GM19351 (cell line): ENCODE measurements around the gene CARMIL1.
"Not testable (repeated sequence)": the region's sequence is repeated elsewhere in the genome, so short reads cannot be mapped to it uniquely, and the experiment has no call there.

Experiments
- ATAC-seq: cut with Tn5 transposase; IDR thresholded peaks from one replicate; pipeline ENCODE4 v1.9.1; 2021; ENCODE audit warnings: mild to moderate bottlenecking, moderate library complexity; ENCODE audit not compliant: unreplicated experiment

CARMIL1 gene

DNA sequence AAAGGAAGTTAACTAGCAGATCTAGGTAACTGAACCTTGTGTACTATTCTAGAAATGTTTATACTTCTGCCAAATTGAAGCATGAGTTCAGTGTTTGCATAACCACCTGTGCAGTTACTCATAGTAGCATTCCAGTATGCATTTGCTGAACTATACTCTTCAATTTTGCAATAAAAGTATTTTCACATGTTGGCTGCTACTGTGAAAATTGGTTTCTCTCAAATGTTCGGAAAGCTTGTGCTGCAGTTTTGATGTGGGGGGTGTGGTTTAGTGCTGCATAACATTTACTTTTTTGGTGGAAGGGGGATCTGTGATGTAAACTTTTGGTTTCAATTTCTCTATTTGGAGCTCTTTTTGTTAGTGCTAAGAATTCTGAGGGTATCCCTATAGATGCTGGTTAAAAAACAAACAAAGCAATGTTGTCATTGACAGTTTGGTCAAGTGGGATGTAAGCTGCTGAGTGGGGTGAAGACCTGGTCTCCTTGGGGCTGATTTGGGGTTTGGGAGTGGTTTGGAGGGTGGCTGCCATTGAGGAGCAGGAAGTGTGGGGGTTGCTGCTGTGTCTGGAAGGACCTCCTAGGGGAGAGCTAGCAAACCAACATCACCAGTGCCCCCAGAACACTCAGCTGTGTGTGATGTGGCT, 87.8 kb downstream of the CARMIL1 start:
- peak; percentile 46 for ATAC-seq

DNA sequence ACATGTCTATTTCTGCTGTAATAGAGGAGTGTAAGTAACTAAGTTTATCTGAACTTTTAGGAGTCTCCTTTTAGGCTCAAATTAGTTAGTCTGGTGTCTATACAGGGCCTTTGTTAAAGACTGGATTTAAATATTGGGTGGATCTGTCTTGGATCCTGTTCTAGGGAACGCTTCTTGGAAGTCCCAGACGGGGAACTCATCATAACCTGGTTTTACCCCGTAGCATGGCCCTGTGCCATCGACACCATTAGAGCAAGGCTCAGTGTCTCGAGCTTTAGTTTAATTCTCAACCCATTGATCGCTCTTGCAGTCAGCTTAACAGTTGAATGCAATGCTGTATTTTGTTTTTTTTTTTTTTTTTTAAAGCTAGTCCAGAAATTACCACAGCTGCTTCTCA, 89.9 kb downstream of the CARMIL1 start:
- ATAC-seq, result no peak

DNA sequence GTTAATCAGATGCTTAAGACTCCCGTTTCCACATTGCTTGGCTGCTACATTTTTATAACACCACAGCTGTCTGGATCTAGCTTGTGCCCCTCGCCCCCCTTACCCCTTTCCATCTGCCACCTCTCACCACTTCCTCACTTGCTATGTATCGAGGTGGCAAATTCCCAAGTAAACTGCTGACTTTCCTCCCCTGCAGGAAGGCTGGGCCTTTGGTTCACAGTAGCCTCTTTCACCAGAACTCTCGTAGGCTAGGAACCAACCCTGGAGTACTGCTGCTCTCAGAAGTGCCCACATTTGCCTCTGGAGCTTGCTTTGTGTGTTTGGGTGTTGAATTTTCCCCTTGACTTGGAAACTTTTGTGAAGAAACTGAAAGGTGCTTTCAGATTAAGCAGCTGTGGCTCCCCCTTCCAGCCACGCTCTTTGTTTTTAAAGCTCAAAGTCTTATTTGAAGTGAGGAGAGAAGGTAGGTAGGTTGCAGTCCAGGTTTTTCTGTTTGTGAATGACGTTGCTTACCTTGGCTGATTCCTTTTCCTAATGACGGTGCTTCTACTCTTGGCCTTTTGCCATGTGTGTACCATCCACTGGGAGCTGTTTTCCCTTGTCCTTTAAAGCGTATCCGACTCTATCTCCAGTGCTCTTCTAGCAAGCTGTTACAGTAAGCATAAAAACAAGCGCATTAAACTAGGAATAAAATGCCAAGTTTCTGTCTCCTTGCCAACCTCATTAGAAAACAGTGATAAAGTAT, 90.4 kb downstream of the CARMIL1 start:
- no peak for ATAC-seq

DNA sequence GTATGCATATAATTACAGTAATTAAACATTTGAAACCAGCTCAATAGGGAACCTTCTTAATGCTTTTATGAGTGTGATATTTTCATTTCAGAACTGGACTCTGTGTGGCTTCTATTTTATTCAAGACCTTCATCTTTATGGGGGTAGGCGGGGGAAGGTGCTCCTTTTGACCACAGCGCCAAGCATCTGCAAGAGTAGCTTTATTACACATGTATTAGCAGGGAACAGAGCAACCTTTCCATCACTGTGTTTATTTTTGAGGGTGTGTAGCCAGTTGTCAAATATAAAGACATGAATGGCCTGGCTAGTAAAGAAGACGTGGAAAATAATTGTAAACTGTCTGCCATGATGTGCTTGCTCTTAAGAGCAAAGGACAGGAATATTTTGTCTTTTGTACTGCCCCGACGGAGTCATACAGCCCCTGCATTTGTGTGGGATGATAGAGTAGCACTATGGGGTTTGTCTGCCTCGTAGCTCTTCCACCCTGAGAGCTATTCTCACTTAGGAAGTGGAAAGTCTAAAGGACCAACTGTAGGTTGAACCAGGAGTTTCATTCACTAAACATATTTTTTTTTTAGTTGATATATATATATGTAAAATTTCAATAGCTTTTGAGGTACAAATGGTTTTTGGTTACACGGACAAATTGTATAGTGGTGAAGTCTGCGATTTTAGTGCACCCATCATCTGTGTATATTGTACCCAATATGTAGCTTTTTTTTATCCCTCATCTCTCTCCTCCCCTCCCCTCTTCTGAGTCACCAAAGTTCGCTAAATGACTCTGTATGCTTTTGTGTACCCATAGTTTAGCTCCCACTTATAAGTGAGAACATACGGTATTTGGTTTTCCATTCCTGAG, 91.2 kb downstream of the CARMIL1 start:
- no peak for ATAC-seq

DNA sequence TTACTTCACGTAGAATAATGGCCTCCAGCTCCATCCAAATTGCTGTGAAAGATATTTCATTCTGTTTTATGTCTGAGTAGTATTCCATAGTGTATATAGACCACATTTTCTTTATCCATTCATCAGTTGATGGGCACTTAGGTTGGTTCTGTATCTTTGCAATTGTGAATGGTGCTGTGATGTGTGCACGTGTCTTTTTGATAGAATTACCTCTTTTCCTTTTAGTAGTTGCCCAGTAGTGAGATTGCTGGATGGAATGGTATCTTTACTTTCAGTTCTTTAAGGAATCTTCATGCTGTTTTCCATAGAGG, 91.8 kb downstream of the CARMIL1 start:
- no peak for ATAC-seq

DNA sequence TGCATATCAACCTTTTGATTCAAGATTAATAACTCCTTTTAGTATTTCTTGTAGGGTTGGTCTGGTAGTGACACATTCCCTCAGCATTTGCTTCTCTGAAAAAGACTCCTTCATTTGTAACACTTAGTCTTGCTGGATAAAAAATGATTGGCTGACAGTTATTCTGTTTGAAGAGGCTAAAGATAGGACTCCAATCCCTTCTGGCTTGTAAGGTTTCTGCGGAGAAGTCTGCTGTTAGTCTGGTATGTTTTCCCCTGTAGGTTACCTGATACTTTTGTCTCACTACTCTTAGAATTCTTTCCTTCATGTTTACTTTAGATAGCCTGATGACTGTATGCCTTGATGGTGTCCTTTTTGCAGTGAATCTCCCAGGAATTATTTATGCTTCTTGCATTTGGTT, 96.0 kb downstream of the CARMIL1 start:
- no peak for ATAC-seq

DNA sequence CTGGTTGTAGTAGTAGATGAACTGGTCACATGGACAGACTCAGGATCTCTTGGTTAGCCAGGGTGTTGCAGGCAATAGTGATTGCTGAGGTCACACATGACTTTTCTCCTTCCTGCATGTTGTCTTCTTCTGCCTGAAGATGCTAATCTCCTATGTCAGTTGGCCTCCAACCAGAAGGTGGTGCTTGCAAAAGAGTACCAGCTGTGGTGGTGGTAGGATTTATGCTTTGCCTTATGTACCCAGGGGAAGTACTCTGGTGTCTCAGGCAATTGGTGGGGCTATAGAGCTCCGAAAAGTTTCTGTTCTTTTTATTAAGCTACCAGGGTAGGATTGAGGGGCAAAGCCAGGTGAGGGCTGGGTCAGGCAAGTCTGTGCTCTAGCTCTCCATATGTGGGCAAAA, 98.5 kb downstream of the CARMIL1 start:
- ATAC-seq, result no peak

DNA sequence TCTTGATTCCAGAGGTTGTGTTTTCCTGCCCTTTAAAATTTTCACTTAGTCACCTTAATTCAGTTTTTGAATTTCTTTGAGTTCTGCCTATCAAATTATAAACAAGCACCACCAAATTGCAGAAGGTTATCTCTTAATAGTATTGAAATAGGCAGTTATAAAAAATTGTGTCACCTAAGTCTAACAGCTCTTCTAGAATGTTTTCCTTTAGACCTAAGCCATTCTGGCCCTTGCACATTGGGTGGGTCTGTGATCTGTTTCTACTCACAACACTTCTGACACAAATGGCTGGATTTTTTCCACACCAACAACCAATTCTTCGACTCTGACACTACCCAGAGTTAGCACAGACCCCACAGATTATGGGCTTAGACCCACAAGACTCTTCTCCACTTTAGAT, 101.9 kb downstream of the CARMIL1 start:
- no peak for ATAC-seq

DNA sequence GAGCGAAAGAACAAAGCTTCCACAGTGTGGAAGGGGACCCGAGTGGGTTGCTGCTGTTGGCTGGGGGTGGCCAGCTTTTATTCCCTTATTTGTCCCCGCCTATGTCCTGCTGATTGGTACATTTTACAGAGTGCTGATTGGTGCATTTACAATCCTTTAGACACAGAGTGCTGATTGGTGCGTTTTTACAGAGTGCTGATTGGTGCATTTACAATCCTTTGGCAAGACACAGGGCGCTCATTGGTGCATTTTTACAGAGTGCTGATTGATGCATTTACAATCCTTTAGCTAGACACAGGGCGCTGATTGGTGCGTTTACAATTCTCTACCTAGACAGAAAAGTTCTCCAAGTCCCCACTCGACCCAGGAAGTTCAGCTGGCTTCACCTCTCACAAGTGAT, 103.3 kb downstream of the CARMIL1 start:
- not testable (repeated sequence) for ATAC-seq

DNA sequence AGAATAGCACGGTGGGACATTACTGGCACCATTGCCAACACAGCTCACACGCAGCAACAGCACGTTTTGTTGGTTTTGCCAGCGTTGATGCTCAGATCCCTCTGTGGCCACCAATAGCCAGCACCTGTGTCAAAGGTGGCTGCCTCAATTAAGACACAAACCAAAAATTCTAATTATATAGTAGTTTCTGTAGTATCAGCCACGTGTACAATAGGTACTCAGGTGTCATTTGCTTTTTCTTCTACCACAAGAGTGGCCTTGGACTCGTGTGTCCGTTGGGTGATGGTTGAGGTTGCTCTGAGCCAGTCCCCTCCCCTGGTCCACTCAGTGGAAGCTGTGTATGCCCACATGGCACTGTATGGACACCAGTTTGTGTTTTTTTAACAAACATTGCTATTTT, 105.1 kb downstream of the CARMIL1 start:
- no peak for ATAC-seq

DNA sequence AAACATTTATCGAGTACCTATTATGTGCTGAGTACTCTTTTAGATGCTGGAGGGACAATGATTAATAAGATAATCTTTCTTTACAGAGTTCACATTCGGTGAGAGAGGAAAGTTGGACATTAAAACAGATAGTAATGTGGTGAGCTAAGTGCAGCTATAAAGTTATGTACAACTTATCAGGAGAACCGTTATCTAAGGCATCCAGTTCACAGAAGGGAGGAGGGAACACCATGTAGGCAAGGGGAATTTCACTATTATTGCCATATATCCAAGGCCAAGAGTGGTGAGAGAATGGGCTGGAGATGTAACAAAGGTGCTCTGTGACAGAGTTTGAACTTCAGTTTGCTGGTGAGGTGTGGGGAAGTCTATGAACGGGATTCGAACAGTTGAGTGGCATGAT, 105.8 kb downstream of the CARMIL1 start:
- no peak for ATAC-seq

DNA sequence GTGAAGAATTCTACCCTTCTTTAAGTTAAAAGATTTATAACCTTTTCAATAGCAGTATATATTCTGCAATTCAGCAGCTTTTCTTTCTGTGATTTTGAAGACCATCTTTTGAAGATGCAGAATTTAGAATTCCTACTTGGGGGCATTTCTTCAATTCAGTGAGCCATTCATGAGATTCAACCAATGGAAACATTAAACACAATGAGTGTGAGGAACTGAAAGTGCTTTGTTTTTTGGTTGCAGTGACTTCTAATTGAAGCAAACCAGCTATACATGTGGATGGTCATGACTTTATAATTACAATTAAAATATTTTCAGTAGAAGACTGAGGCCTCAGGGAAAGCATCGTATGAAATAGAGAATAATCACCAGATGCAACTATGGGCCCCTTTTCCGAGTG, 108.3 kb downstream of the CARMIL1 start:
- peak; percentile 64 for ATAC-seq

DNA sequence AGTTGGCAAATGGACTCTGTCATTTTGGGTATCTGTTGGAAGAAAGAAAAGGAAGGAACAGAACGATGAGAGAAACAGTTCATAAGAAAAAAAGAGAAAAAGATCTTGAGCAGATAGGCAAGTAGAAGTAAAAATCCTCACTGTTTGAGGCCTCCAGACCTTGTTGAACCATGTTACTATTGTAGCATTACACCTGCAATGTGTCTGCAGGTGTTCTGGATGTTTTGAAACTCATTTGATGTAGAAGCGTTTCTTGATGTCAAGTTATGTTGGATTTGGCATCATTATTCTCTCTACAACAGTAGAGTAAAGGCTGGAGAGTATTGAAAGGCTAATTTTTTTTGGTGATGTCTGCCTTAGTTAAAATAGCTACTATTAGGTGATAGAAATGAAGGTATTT, 108.7 kb downstream of the CARMIL1 start:
- ATAC-seq, result no peak

DNA sequence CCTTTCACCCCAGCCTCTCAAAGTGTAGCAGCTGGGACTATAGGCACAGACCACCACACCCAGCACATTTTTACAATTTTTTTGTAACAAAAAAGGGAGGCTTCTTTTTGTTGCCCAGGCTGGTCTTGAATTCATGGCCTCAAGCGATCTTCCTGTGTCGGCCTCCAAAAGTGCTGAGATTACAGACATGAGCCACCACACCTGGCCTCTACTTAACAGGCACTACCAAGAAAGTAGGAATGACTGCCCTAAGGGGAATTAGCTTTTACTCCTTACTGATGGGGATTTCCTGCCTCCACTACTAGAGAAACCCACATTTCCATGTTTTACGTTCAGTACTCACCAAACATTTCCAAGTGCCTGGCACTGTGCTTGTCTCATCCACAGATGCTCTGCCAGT, 109.6 kb downstream of the CARMIL1 start:
- no peak for ATAC-seq

DNA sequence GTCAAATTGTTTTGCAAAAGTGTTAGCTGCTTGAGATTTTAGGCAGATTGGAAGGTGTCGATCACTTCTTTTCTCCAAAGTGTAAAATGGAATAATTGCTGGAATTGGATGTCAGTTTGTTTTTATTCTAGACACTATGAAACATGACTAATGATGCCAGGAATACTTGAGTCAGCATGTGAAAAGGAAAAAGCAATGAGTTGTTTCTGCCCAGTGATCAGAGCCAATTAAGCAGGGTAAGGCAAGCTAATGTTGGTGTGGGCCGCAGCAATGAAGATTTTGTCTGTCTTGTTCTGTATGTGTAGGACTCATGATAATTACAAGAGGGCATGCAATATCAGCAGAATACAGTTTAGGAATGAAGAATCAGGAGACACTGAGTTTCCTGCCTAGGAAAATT, 110.3 kb downstream of the CARMIL1 start:
- no peak for ATAC-seq

DNA sequence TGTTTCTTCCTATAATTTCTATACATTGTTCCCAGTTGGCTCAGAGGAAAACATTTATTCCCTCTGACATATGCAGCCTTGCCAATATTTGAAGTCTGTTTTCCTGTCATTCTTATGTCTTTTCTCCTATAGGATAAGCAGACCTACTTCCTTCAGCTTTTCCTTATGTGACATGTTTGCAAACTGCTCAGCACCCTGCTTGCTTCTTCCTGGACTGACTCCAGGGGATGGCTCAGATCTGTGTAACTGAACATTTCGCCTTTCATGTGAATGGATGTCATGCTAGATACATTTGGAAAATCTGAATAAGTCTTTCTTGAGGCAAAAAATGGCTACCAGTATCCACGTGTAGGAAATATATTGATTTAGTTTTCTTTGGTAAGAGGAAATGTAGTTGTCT, 113.2 kb downstream of the CARMIL1 start:
- ATAC-seq, result no peak

DNA sequence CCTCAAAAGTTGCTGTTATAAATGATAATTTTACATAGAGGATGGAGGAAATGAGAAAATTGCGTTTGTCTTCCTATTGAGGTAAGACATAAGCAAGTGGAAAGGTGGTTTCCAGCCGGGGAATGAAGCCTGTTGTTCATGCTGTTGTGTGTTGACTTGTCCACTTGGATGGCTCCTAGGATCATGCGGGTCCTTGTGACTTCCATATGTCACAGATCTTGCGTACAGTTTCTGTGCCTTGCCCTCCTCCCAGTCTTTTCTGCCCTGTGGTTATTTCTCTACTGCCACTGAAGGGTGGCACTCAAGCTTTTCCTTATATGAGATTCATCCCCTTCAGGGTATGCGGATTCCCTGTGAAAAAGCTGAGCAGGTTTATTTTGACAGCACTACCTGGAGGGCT, 116.6 kb downstream of the CARMIL1 start:
- ATAC-seq, result no peak

DNA sequence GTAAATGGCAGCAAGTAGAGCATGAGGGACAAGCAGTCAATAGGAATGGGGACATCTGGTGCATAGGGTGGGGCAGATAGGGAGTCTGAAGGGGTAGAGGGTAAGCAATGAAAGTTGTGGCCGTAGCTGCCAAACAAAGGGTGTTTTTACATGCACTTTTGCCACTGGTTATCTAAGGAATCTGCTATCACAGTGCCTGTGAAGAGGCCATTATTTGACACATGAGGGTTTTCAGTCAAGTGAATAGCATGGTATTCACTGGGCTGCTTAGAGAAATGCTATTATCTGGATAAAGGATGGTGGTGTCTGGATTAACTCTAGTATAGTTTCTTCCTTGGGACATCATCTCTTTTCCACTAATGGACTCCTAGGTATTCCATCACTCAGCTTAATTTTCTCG, 118.2 kb downstream of the CARMIL1 start:
- no peak for ATAC-seq

DNA sequence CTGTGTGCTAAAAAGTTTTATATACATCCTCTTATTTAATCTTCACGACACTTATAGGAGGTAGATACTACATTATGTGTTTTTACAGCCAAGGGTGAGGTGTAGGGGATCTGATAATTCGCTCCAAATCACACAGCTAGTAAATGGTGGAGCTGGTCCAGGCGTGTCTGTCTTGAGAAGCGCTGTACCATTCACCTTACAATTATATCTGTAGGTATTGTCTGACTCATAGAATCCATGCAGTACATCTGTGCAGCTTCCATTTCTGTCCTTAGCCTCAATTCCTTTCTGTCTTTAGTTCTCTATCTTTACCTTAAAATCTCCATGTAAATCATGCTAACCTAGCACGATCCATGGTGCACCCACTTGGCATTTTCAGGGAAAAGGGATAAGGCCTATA, 120.7 kb downstream of the CARMIL1 start:
- no peak for ATAC-seq

DNA sequence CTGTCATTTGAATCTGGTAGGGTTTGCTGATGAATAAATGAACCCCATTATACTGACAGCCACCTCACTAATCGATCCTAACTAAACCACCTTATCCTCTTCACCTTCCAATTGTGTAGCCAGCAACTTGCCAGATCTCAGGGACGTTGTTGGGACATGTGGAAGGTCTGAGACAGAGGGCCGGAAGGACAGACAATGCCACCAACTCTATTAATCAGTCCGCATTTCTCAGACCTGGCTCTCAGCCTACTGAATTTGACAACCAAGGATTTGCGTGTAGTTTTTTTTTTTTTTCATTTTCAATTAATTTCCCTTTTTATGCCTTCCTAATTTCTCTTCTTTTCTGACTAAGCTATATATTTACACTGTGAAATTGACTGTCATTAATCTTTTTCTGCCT, 122.5 kb downstream of the CARMIL1 start:
- ATAC-seq, result no peak

DNA sequence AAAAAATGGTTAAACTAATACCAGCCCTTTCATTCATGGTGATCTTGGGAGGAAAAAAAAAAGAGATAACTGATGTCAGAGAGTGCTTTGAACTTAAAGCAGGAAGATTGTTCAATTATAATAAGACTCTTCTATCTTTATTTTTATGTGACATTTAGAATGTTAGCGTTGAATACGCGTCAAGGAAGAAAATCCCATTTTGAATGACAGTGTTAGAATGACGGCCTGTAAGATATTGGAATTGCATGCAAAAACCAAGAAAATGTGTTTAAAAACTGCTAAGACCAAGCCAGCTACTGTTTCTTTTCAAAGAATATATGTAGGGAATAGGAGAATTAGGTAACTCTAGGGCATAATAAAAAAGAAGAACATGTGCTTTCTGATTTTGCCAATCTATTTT, 123.0 kb downstream of the CARMIL1 start:
- no peak for ATAC-seq

DNA sequence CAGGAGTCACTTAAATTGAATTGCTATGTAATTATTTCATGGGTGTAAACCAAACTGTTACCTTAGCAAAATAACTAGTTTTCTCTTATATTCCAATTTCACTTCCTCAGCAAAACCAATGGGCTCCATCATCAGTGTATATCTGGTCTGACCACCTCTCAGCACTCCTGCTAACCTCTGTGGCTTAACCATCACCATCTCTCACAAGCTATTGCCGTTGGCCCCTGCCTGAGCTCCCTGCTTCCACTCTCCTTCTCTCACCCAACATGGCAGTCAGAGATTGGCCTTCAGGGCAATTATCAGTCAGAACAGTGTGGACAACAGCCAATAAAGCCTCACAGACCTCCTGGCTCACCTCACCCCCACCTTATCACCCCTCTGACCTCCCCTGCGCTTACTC, 124.0 kb downstream of the CARMIL1 start:
- no peak for ATAC-seq
